Choroid plexus epithelial cell (primary cell): Measurements from ENCODE around the gene SYS1.

Source experiments
- DNase-seq: peaks from one replicate; pipeline ENCODE4 v3.0.0-alpha.2; 2010; ENCODE audit warnings: low read depth
- H3K4me3 ChIP-seq: 2 replicates; pipeline ENCODE4 v1.5.1; 2011; ENCODE audit warnings: low read depth, mild to moderate bottlenecking, control low read depth, low read length, moderate library complexity
- CTCF ChIP-seq: conservative IDR thresholded peaks from 2 replicates; pipeline ENCODE4 v1.5.1; 2011; ENCODE audit warnings: low read depth, mild to moderate bottlenecking, control low read depth, inconsistent platforms, low read length, moderate library complexity

Gene SYS1

GRCh38 chr20:45365444-45365970 is 2.6 kb downstream of the SYS1 start:
- no peak for DNase-seq
- no peak overlapping the region for H3K4me3 ChIP-seq
- no peak for TF ChIP-seq CTCF

GRCh38 chr20:45366192-45366591 is 3.2 kb downstream of the SYS1 start:
- no peak overlapping the region for H3K4me3 ChIP-seq
- TF ChIP-seq CTCF: no peak
- no peak for DNase-seq

- H3K4me3 ChIP-seq: no peak overlapping the region
- no peak for TF ChIP-seq CTCF
- no peak for DNase-seq
These were observed 3.7 kb downstream of the SYS1 start for GRCh38 chr20:45366631-45367030.

- no peak for TF ChIP-seq CTCF
- no peak overlapping the region for H3K4me3 ChIP-seq
- no peak for DNase-seq
These were observed 4.2 kb downstream of the SYS1 start for GRCh38 chr20:45367126-45367525.

- no peak overlapping the region for H3K4me3 ChIP-seq
These were observed 5.4 kb downstream of the SYS1 start for GRCh38 chr20:45368221-45368980.

GRCh38 chr20:45370571-45371160 is 7.7 kb downstream of the SYS1 start:
- TF ChIP-seq CTCF: no peak
- no peak for DNase-seq
- H3K4me3 ChIP-seq: no peak overlapping the region

More at GRCh38 chr20:45368221-45368980, 5.4 kb downstream of the SYS1 start:
- no peak for TF ChIP-seq CTCF
- DNase-seq: no peak
